ENCODE data around the gene ASIC5.

- TF ChIP-seq CTCF (IDR thresholded peaks at IDR 0.05) (no peak), POLR2AphosphoS5 (IDR thresholded peaks at IDR 0.05) (no peak)
These were observed 34.9 kb upstream of the ASIC5 start for GRCh38 chr4:155901013-155901412.

All from esophagus muscularis mucosa (tissue), 3 donors.